ENCODE results near the gene TTC28. TPM values are rescaled to one million over a fixed set of nuclear protein-coding genes. Genes with fewer than 3 reads are reported as not detected.
A peak's percentile ranks its signal among the peaks of the same experiment; 100 is the strongest.

The TTC28 gene
- total and polyA plus RNA-seq, 10 of the 15 experiments (the other 5 are each of a cell fraction or from before 2014, with no cell fraction given) = 0.15 to 8.4 (median 1.4) TPM

DNA sequence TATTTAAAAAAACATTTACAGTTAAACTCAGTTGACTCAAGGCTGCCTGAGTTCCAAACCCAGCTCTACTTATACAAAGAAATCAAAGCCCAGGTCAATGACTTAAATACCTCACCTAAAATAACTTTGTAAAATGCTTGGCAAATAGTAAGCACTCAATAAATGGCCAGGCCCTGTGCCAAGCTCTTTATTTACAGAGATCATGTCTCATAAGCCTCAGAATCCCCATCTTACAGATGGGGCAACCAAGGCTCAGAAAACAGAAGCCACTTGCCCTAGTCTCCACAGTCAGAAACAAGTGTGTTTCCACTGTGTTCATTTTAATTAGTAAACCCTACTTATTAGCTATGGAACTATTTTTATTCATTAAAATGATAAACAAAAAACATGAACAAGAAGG lies 30.5 kb upstream of the TTC28 start:
- TF ChIP-seq EZH2 (IDR thresholded peaks at IDR 0.05; ENCODE audit: borderline replicate concordance, control insufficient read depth, low read depth, low read length) (no peak), CREB1 (IDR thresholded peaks at IDR 0.05; ENCODE audit: low read depth) (no peak), DPF2 (IDR thresholded peaks at IDR 0.05) (no peak), NR2C1 (IDR thresholded peaks at IDR 0.05) (no peak), TCF12 (IDR thresholded peaks at IDR 0.05; ENCODE audit: low read depth, low read length) (no peak), PML (IDR thresholded peaks at IDR 0.05; ENCODE audit: low read length) (no peak), KLF5 (IDR thresholded peaks at IDR 0.05; ENCODE audit: partially characterized antibody) (no peak), MTA2 (IDR thresholded peaks at IDR 0.05; ENCODE audit: low read depth) (no peak), ZNF207 (IDR thresholded peaks at IDR 0.05; ENCODE audit: borderline replicate concordance) (no peak), SMAD5 (IDR thresholded peaks at IDR 0.05; ENCODE audit: low read depth) (no peak), HDAC2 (IDR thresholded peaks at IDR 0.05) (no peak)
- H3K9me3 ChIP-seq (replicated peaks; ENCODE audit: control insufficient read depth, insufficient read depth, low read length) = no peaks in the 10 kb centered on the region
- no peak overlapping the region for H2AFZ ChIP-seq (ENCODE audit: control insufficient read depth, low read depth, low read length)
- H3K4me3 ChIP-seq = no peak overlapping the region
- FAIRE-seq = no peak
- peaks cover 0 to 3% of the 10 kb centered on the region in 2 experiments; a peak in 3 of 4 replicates for H3K36me3 ChIP-seq (ENCODE audit: control insufficient read depth in 2 of 2, insufficient read depth in 2 of 2, low read length in 1 of 2)
- H3K4me2 ChIP-seq (ENCODE audit: control insufficient read depth, insufficient read depth) = no peak overlapping the region
- in situ Hi-C loops (cut with MboI) (no loop called here), intact Hi-C loops (cut with micrococcal nuclease; ENCODE audit: unreplicated experiment) (no loop called here)
- ChIA-PET RAD21 (ENCODE audit: unreplicated experiment) (no interaction called here), CTCF (interaction anchor here (0.7 kb wide), 1 partner anchor 815 kb away, joined by 3 read pairs; no protein-coding TSS in a partner anchor), POLR2A (no interaction called here), SMC1A (ENCODE audit: uncharacterized antibody, unreplicated experiment) (interaction anchor here (1.2 kb wide), 1 partner anchor 10 kb away, joined by 3 read pairs; no protein-coding TSS in a partner anchor)
- no peaks in the 10 kb centered on the region for H4K20me1 ChIP-seq (ENCODE audit: control insufficient read depth, insufficient read depth)
- no peak overlapping the region for H3K27ac ChIP-seq (ENCODE audit: control insufficient read depth, insufficient read depth)
- no peaks in the 10 kb centered on the region for H3K27me3 ChIP-seq (replicated peaks in 1 of 2; ENCODE audit: control insufficient read depth in 2 of 2, insufficient read depth in 2 of 2, low read length in 1 of 2)
- BruUV-seq (replicated peaks) = no TSS peak
- peaks cover 4% of the 10 kb centered on the region; the same call in 1 of the 2 replicates for H3K4me1 ChIP-seq (ENCODE audit: control insufficient read depth, insufficient read depth, low read length)
- ATAC-seq = no peak
- DNase-seq (ENCODE audit: low read depth, low spot score) = no peak
- H3K9ac ChIP-seq (ENCODE audit: control insufficient read depth, insufficient read depth, low read length) = no peak overlapping the region
- H3K79me2 ChIP-seq (ENCODE audit: control insufficient read depth, insufficient read depth, low read length) = no peaks in the 10 kb centered on the region

DNA sequence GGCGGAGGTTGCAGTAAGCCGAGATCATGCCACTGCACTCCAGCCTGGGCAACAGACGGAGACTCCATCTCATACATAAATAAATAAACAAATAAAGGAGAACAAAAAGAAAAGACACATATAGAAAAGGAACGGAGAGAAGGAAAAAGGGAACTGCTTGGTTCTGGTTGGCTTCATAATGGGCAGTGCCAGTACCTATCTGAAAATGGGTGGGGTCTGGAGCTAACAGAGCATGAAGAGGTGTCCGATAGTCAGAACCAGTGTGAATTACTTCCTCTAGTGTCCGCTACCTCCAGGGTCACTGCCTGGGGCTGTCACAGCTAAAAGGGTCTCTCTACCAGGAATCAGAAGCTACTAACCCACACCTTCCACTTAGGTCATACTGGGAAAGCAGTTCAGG lies 27.2 kb upstream of the TTC28 start:
- in situ Hi-C loops (cut with MboI) (no loop called here), intact Hi-C loops (cut with micrococcal nuclease; ENCODE audit: unreplicated experiment) (no loop called here)
- ChIA-PET SMC1A (ENCODE audit: uncharacterized antibody, unreplicated experiment) (no interaction called here), POLR2A (no interaction called here), CTCF (no interaction called here), RAD21 (ENCODE audit: unreplicated experiment) (no interaction called here)
- BruUV-seq (replicated peaks) = no TSS peak
- no peak overlapping the region for H3K9ac ChIP-seq (ENCODE audit: control insufficient read depth, insufficient read depth, low read length)
- no peaks in the 10 kb centered on the region for H3K79me2 ChIP-seq (ENCODE audit: control insufficient read depth, insufficient read depth, low read length)
- peak; percentile 70 for ATAC-seq
- no peak for FAIRE-seq
- H4K20me1 ChIP-seq (ENCODE audit: control insufficient read depth, insufficient read depth) = no peaks in the 10 kb centered on the region
- H3K4me1 ChIP-seq (ENCODE audit: control insufficient read depth, insufficient read depth, low read length) = peaks cover 4% of the 10 kb centered on the region; the same call in 1 of the 2 replicates
- no peak overlapping the region for H3K27ac ChIP-seq (ENCODE audit: control insufficient read depth, insufficient read depth)
- H3K9me3 ChIP-seq (replicated peaks; ENCODE audit: control insufficient read depth, insufficient read depth, low read length) = no peaks in the 10 kb centered on the region
- no peak for DNase-seq (ENCODE audit: low read depth, low spot score)
- no peak overlapping the region for H3K4me3 ChIP-seq
- WGBS (ENCODE audit: insufficient coverage, insufficient replicate concordance, low lambda C conversion rate, missing lambda C conversion rate) = 34% methylated on average over 6 of the region's 6 CpGs
- no peaks in the 10 kb centered on the region for H3K27me3 ChIP-seq (replicated peaks in 1 of 2; ENCODE audit: control insufficient read depth in 2 of 2, insufficient read depth in 2 of 2, low read length in 1 of 2)
- TF ChIP-seq PAX5 (IDR thresholded peaks at IDR 0.05; ENCODE audit: borderline replicate concordance, low read depth, low read length) (0 out of 2 replicates have a peak, but pooled peaks have one; percentile 28), ZZZ3 (IDR thresholded peaks at IDR 0.05; ENCODE audit: control insufficient read depth, insufficient read length, low read depth) (no peak), SPI1 (IDR thresholded peaks at IDR 0.05; ENCODE audit: borderline replicate concordance, insufficient read depth, low read depth, low read length) (peak; percentile 49; the same call in 1 of the 2 replicates), RFX5 (IDR thresholded peaks at IDR 0.05; ENCODE audit: low read depth, low read length) (no peak), RELA (IDR thresholded peaks at IDR 0.05; ENCODE audit: borderline replicate concordance, partially characterized antibody) (no peak), HDGF (IDR thresholded peaks at IDR 0.05) (no peak)
- TF ChIP-seq, protein P1, sequence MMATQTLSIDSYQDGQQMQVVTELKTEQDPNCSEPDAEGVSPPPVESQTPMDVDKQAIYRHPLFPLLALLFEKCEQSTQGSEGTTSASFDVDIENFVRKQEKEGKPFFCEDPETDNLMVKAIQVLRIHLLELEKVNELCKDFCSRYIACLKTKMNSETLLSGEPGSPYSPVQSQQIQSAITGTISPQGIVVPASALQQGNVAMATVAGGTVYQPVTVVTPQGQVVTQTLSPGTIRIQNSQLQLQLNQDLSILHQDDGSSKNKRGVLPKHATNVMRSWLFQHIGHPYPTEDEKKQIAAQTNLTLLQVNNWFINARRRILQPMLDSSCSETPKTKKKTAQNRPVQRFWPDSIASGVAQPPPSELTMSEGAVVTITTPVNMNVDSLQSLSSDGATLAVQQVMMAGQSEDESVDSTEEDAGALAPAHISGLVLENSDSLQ (IDR thresholded peaks at IDR 0.05) = no peak
- H2AFZ ChIP-seq (ENCODE audit: control insufficient read depth, low read depth, low read length) = no peak overlapping the region
- peaks cover 0 to 3% of the 10 kb centered on the region in 2 experiments; a peak in 2 of 4 replicates for H3K36me3 ChIP-seq (ENCODE audit: control insufficient read depth in 2 of 2, insufficient read depth in 2 of 2, low read length in 1 of 2)
- no peak overlapping the region for H3K4me2 ChIP-seq (ENCODE audit: control insufficient read depth, insufficient read depth)

Data from GM12878 (cell line).